MM.1S (cell line): ENCODE results near the gene RFX6.

Experiments used
- DNase-seq: peaks from one replicate; pipeline ENCODE4 v3.0.0-alpha.2; 2015
- H2AFZ ChIP-seq: fragments of 300-600 bp; sonication (generic); 2 replicates; pipeline ENCODE4 v1.6.0; 2016; ENCODE audit warnings: antibody characterized with exemption, low read length
- H3F3A ChIP-seq: fragments of 300-600 bp; sonication (generic); 2 replicates; pipeline ENCODE4 v1.6.1; 2016; ENCODE audit warnings: mild to moderate bottlenecking, antibody characterized with exemption, low read length, moderate library complexity, mixed read lengths; ENCODE audit not compliant: insufficient read depth
- H3K27ac ChIP-seq: fragments of 300-600 bp; sonication (generic); 2 replicates; pipeline ENCODE4 v1.5.1; 2016; ENCODE audit warnings: mild to moderate bottlenecking, low read length
- H3K27me3 ChIP-seq: fragments of 300-600 bp; sonication (generic); replicated peaks from 2 replicates; pipeline ENCODE4 v1.6.0; 2016; ENCODE audit warnings: low read length; ENCODE audit not compliant: insufficient read depth
- H3K36me3 ChIP-seq: fragments of 300-600 bp; sonication (generic); replicated peaks from 2 replicates; pipeline ENCODE4 v1.6.1; 2016; ENCODE audit warnings: mild to moderate bottlenecking, low read length, mixed read lengths; ENCODE audit not compliant: insufficient read depth
- H3K4me1 ChIP-seq: fragments of 300-600 bp; sonication (generic); 2 replicates; pipeline ENCODE4 v1.6.1; 2016; ENCODE audit warnings: low read length, mixed read lengths
- H3K4me2 ChIP-seq: fragments of 300-600 bp; sonication (generic); 2 replicates; pipeline ENCODE4 v1.6.0; 2016; ENCODE audit warnings: low read depth, low read length
- H3K4me3 ChIP-seq: fragments of 300-600 bp; sonication (generic); 2 replicates; pipeline ENCODE4 v1.5.1; 2016; ENCODE audit warnings: low read length, mixed read lengths
- H3K79me2 ChIP-seq: fragments of 300-600 bp; sonication (generic); 2 replicates; pipeline ENCODE4 v1.6.1; 2016; ENCODE audit warnings: mixed run types, low read length, mixed read lengths
- H3K9ac ChIP-seq: fragments of 300-600 bp; sonication (generic); 2 replicates; pipeline ENCODE4 v1.6.1; 2016; ENCODE audit warnings: low read length, mixed read lengths
- H3K9me2 ChIP-seq: fragments of 300-600 bp; sonication (generic); replicated peaks from 2 replicates; pipeline ENCODE4 v1.6.1; 2016; ENCODE audit warnings: mild to moderate bottlenecking, low read length, mixed read lengths; ENCODE audit not compliant: insufficient read depth
- H3K9me3 ChIP-seq: fragments of 300-600 bp; sonication (generic); replicated peaks from 2 replicates; pipeline ENCODE4 v1.6.1; 2016; ENCODE audit warnings: mild to moderate bottlenecking, low read length, mixed read lengths; ENCODE audit not compliant: insufficient read depth
- H4K20me1 ChIP-seq: fragments of 300-600 bp; sonication (generic); 2 replicates; pipeline ENCODE4 v1.6.1; 2016; ENCODE audit warnings: mild to moderate bottlenecking, low read length, moderate library complexity, mixed read lengths; ENCODE audit not compliant: insufficient read depth
- EZH2 ChIP-seq: fragments of 300-600 bp; sonication (generic); optimal IDR thresholded peaks from 2 replicates; pipeline ENCODE3; 2017; ENCODE audit warnings: low read depth, mild to moderate bottlenecking, antibody characterized with exemption, low read length, mixed read lengths
- EZH2phosphoT487 ChIP-seq: fragments of 300-600 bp; sonication (generic); IDR thresholded peaks from 2 replicates; pipeline ENCODE4 v1.6.1; 2018; ENCODE audit warnings: antibody characterized with exemption, low read length
- TF ChIP-seq, protein P1 (sequence below): fragments of 300-600 bp; sonication (generic); IDR thresholded peaks from 2 replicates; pipeline ENCODE4 v1.5.1; 2016; ENCODE audit warnings: antibody characterized with exemption, low read length, mixed read lengths

Gene RFX6

DNA sequence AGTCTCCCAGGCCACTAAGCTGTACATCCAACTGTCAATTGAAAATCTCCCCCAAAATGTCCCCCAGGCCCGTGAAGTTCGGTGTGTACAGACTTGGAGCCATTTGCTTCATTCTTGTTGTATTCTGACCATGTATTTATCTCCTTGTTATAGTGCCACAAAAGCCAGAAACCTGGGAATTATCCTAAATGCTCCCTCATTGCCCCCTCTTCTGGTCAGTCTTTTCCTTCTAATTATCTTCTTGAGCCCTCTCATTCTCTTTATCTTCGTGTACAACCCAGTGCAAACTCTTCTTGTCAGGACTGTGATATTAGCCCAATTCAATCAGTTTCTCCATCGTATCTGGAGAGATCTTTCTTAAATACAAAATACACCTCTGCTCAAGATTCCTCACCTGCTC, 64.7 kb downstream of the RFX6 start:
- Histone ChIP-seq H3K36me3 (no peaks in the 10 kb centered on the region), H3K9me2 (no peaks in the 10 kb centered on the region; the same call in 1 of the 2 replicates), H3K27me3 (no peaks in the 10 kb centered on the region), H3K9me3 (no peaks in the 10 kb centered on the region), H3K4me1 (no peaks in the 10 kb centered on the region), H3K27ac (no peak overlapping the region), H4K20me1 (no peaks in the 10 kb centered on the region), H3K79me2 (no peaks in the 10 kb centered on the region), H3F3A (no peaks in the 10 kb centered on the region), H3K4me2 (no peak overlapping the region), H3K9ac (no peak overlapping the region), H3K4me3 (no peak overlapping the region), H2AFZ (no peak overlapping the region)
- DNase-seq, result no peak
- TF ChIP-seq EZH2, result no peak
- TF ChIP-seq, protein P1, sequence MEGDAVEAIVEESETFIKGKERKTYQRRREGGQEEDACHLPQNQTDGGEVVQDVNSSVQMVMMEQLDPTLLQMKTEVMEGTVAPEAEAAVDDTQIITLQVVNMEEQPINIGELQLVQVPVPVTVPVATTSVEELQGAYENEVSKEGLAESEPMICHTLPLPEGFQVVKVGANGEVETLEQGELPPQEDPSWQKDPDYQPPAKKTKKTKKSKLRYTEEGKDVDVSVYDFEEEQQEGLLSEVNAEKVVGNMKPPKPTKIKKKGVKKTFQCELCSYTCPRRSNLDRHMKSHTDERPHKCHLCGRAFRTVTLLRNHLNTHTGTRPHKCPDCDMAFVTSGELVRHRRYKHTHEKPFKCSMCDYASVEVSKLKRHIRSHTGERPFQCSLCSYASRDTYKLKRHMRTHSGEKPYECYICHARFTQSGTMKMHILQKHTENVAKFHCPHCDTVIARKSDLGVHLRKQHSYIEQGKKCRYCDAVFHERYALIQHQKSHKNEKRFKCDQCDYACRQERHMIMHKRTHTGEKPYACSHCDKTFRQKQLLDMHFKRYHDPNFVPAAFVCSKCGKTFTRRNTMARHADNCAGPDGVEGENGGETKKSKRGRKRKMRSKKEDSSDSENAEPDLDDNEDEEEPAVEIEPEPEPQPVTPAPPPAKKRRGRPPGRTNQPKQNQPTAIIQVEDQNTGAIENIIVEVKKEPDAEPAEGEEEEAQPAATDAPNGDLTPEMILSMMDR, result no peak
- no peak for TF ChIP-seq EZH2phosphoT487

DNA sequence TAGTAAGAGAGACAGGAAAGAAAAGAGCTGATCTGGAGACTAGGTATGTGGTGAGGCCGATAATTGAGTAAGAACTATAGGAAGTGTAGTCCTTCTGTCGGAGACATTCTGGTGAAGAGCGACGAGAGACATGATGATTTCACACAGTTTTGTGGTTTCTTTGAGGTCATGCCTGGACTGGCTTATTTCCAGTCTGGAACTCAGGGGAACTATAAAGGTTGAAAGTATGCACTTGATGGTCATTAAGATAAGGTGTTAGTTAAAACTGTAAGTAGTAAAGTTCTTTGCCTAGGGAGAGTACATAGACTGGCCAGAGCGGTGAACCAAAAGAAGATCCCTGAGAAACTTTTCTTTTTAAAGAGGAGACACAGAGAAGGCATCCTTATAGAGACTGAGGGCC, 68.8 kb downstream of the RFX6 start:
- no peak for TF ChIP-seq EZH2
- TF ChIP-seq, protein P1, result no peak
- TF ChIP-seq EZH2phosphoT487, result no peak
- DNase-seq, result no peak
- no peaks in the 10 kb centered on the region for H3F3A ChIP-seq

DNA sequence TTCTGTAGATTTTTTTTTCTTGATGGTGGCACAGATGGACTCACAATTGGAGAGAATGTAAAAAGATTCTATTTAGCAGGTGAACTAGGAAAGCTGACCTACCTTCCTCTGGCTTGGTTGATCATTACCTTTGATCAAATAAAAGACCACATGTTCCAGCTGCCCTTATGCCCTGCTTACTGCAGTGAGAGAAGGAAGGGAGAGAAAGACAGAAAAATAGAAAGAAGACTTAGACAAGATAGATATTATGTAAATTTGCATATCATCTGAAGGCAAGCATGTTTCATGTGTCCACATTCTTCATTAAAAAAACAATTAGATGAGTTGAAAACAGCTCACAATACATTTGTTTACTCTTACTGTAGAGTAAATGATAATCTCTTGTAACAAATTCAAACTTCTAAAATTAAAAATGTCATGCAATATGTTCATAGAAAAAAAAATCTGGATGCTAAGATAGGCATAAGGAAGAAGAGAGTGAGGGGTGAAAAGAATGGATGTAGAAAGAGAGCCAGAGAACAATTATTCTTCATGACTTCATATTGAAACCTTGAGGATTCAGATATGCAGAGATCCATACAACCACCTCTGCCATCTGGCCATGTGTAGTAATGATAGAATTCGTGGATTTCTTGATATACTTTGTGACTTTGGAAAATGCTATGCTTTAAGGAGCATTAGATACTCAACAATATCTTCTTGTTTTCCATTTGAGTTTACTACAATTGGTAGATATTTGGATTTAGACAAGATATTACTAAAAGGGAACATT, 71.7 kb downstream of the RFX6 start:
- H2AFZ ChIP-seq, result no peak overlapping the region
- TF ChIP-seq EZH2phosphoT487 (no peak), EZH2 (no peak)
- TF ChIP-seq, protein P1, result no peak
- H3K79me2 ChIP-seq, result no peaks in the 10 kb centered on the region
- no peak overlapping the region for H3K4me3 ChIP-seq
- H3K27ac ChIP-seq, result no peak overlapping the region
- no peaks in the 10 kb centered on the region for H3K36me3 ChIP-seq
- no peak overlapping the region for H3K9ac ChIP-seq
- no peaks in the 10 kb centered on the region for H3F3A ChIP-seq
- no peaks in the 10 kb centered on the region for H4K20me1 ChIP-seq
- DNase-seq, result no peak
- H3K4me2 ChIP-seq, result no peak overlapping the region
- no peaks in the 10 kb centered on the region for H3K27me3 ChIP-seq
- no peaks in the 10 kb centered on the region for H3K9me3 ChIP-seq
- H3K9me2 ChIP-seq, result no peaks in the 10 kb centered on the region; the same call in 1 of the 2 replicates
- H3K4me1 ChIP-seq, result no peaks in the 10 kb centered on the region

More for the DNA sequence above, 68.8 kb downstream of the RFX6 start:
- H2AFZ ChIP-seq, result no peak overlapping the region
- no peaks in the 10 kb centered on the region; the same call in 1 of the 2 replicates for H3K9me2 ChIP-seq
- H3K4me1 ChIP-seq, result no peaks in the 10 kb centered on the region
- no peaks in the 10 kb centered on the region for H3K9me3 ChIP-seq
- no peak overlapping the region for H3K27ac ChIP-seq
- no peaks in the 10 kb centered on the region for H3K27me3 ChIP-seq
- H3K9ac ChIP-seq, result no peak overlapping the region
- H3K4me2 ChIP-seq, result no peak overlapping the region
- no peaks in the 10 kb centered on the region for H3K36me3 ChIP-seq
- H3K79me2 ChIP-seq, result no peaks in the 10 kb centered on the region
- no peaks in the 10 kb centered on the region for H4K20me1 ChIP-seq
- H3K4me3 ChIP-seq, result no peak overlapping the region
